Endodermal cell (in vitro differentiated cells): ENCODE data around the gene ASB6. TPM values are rescaled to one million over a fixed set of nuclear protein-coding genes. Genes with fewer than 3 reads are reported as not detected.

Source experiments
- DNase-seq: peaks from one replicate; pipeline ENCODE4 v3.0.0-alpha.2; 2017
- H3K27ac ChIP-seq: 2 replicates; pipeline ENCODE4 v1.5.1; 2013; ENCODE audit warnings: mild to moderate bottlenecking, low read depth, low read length, moderate library complexity
- H3K27me3 ChIP-seq: 2 replicates; pipeline ENCODE4 v1.6.1; 2013; ENCODE audit warnings: mild to moderate bottlenecking, low read length, moderate library complexity; ENCODE audit not compliant: insufficient read depth, control insufficient read depth, poor library complexity, severe bottlenecking
- H3K36me3 ChIP-seq: 2 replicates; pipeline ENCODE4 v1.7.0; 2013; ENCODE audit warnings: mild to moderate bottlenecking, low read length, moderate library complexity; ENCODE audit not compliant: control insufficient read depth, insufficient read depth
- H3K4me1 ChIP-seq: one replicate; pipeline ENCODE4 v1.7.0; 2013; ENCODE audit warnings: low read length; ENCODE audit not compliant: control insufficient read depth, insufficient read depth
- H3K4me3 ChIP-seq: 2 replicates; pipeline ENCODE4 v1.5.1; 2013; ENCODE audit warnings: mild to moderate bottlenecking, low read length, moderate library complexity
- H3K9ac ChIP-seq: 2 replicates; pipeline ENCODE4 v1.6.1; 2013; ENCODE audit warnings: mild to moderate bottlenecking, low read length, moderate library complexity; ENCODE audit not compliant: poor library complexity, severe bottlenecking; ENCODE audit errors: extremely low read depth
- H3K9me3 ChIP-seq: 2 replicates; pipeline ENCODE4 v1.6.1; 2013; ENCODE audit warnings: mild to moderate bottlenecking, low read length, moderate library complexity; ENCODE audit not compliant: control insufficient read depth
- H3K27ac Mint-ChIP-seq: 2 replicates; pipeline ENCODE4 v1.8.0; 2020; ENCODE audit warnings: mixed read lengths
- H3K27me3 Mint-ChIP-seq: 2 replicates; pipeline ENCODE4 v1.8.0; 2021; ENCODE audit warnings: mild to moderate bottlenecking, mixed read lengths; ENCODE audit not compliant: insufficient read depth
- H3K36me3 Mint-ChIP-seq: 2 replicates; pipeline ENCODE4 v1.8.0; 2020; ENCODE audit warnings: low read depth, mixed read lengths
- H3K4me1 Mint-ChIP-seq: 2 replicates; pipeline ENCODE4 v1.8.0; 2020; ENCODE audit warnings: mixed read lengths
- H3K4me3 Mint-ChIP-seq: 2 replicates; pipeline ENCODE4 v1.8.0; 2020; ENCODE audit warnings: mild to moderate bottlenecking, moderate library complexity, mixed read lengths
- H3K9me3 Mint-ChIP-seq: 2 replicates; pipeline ENCODE4 v1.8.0; 2020; ENCODE audit warnings: mild to moderate bottlenecking, mixed read lengths
- CTCF ChIP-seq: fragments of 200-600 bp; sonication (generic); conservative IDR thresholded peaks from 2 replicates; pipeline ENCODE4 v1.5.0; 2021; ENCODE audit warnings: antibody characterized with exemption, mild to moderate bottlenecking
- WGBS, 2 experiments: methylation state at CpG; one replicate each; pipeline versions ENCODE4 v1.1.5 to v1.1.7; 2013; ENCODE audit warnings: missing lambda C conversion rate in 2 of 2, mixed read lengths in 1 of 2; ENCODE audit not compliant: insufficient coverage in 1 of 2, insufficient read length in 1 of 2; 5-methylcytosine and 5-hydroxymethylcytosine counted together
- total RNA-seq, 2 donors: library from RNA; stranded (reverse); fragmentation: NEBNext Ultra II Directional in 1 of 2; extraction: Animal tissue kit (Norgen Biotek cat#: 25700) in 1 of 2; gene quantifications; 2 replicates in 1 of 2; 3 replicates in 1 of 2; pipeline ENCODE4 v1.2.1, GENCODE V29; 2021

The ASB6 gene
- total RNA-seq, 2 donors from 2014 or later: 19.8 to 20.2 TPM

- Histone ChIP-seq H3K9me3 (no peaks in the 10 kb centered on the region), H3K36me3 (no peaks in the 10 kb centered on the region), H3K9ac (no peak overlapping the region), H3K4me1 (no peaks in the 10 kb centered on the region), H3K27ac (no peak overlapping the region), H3K4me3 (no peak overlapping the region), H3K27me3 (peaks cover 44% of the 10 kb centered on the region)
- Mint-ChIP-seq H3K27ac (no peak overlapping the region), H3K4me1 (peaks cover 7% of the 10 kb centered on the region), H3K9me3 (no peaks in the 10 kb centered on the region), H3K36me3 (no peaks in the 10 kb centered on the region), H3K4me3 (peak overlapping the region; percentile 46), H3K27me3 (peaks cover 41% of the 10 kb centered on the region)
- TF ChIP-seq CTCF: no peak
- no peak for DNase-seq
- WGBS, 2 experiments: 61 to 73% methylated on average over 3 to 13 of the region's 13 CpGs
Measured at GRCh38 chr9:129666575-129666974, 24.6 kb upstream of the ASB6 start.

DNA sequence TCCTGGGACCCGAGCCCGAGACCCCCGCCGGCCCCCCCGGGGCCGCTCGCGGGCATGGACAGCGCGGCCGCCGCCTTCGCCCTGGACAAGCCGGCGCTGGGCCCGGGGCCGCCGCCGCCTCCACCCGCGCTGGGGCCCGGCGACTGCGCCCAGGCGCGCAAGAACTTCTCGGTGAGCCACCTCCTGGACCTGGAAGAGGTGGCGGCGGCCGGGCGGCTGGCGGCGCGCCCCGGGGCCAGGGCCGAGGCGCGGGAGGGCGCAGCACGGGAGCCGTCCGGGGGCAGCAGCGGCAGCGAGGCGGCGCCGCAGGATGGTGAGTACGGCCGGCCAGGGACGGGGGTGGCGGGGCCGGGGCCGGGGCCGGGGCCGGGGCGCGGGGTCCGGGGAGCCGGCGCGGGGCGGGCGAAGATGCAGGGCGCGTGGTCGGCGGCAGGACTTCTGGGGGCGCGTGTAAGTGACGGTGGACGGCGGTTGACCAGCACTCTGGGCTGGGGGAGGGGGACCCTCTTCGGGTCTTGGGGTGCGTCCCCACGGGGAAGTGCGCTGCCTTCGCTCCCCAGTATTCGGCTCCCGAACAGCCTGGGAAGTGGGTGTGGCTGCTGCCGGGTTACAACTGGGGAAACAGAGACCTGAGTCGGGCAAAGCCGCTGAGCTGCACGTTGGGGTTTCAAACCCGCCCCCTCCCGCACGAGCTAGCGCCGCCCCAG is 24.0 kb upstream of the ASB6 start:
- H3K27me3 Mint-ChIP-seq: peaks cover 45% of the 10 kb centered on the region
- H3K9me3 Mint-ChIP-seq: no peaks in the 10 kb centered on the region
- Histone ChIP-seq H3K27me3 (peaks cover 48% of the 10 kb centered on the region), H3K9me3 (no peaks in the 10 kb centered on the region), H3K4me3 (no peak overlapping the region), H3K36me3 (no peaks in the 10 kb centered on the region), H3K27ac (no peak overlapping the region), H3K4me1 (no peaks in the 10 kb centered on the region), H3K9ac (no peak overlapping the region)
- peaks cover 7% of the 10 kb centered on the region for H3K4me1 Mint-ChIP-seq
- WGBS, 2 experiments: 8 to 15% methylated on average over 25 to 88 of the region's 88 CpGs
- no peak for TF ChIP-seq CTCF
- no peaks in the 10 kb centered on the region for H3K36me3 Mint-ChIP-seq
- peak overlapping the region; percentile 46 for H3K4me3 Mint-ChIP-seq
- no peak overlapping the region for H3K27ac Mint-ChIP-seq
- DNase-seq: peak; percentile 65

DNA sequence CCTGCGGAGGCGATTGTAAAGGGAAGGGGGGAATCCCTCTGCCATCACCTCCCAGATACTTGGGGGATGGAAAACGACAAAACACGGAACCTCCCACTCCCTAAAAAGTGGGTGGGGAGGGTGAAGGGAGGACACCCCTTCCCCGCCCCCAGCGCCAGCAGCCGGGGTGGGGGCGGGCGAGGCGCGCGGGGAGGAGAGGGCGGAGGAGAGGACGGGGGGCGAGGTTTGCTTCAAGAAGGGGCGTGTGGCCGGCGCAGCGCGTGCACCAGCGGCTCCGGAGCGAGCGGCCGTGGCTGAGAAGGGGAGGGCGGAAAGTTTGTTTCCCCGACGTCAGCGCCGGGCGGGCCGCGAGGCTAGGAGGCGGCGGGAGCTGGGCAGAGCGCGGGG is 23.4 kb upstream of the ASB6 start, which contains the start of gene PRRX2:
Gene PRRX2, plus strand, starts transcription at position 259 of the 387 bp plus-strand sequence. CDS start 221 bp downstream, outside the sequence.
- H3K27ac Mint-ChIP-seq: no peak within 1 kb of the TSS
- Histone ChIP-seq H3K4me3 (no peak within 1 kb of the TSS), H3K9me3 (no peaks in the 10 kb centered on the region), H3K4me1 (no peaks in the 10 kb centered on the region), H3K9ac (no peak within 1 kb of the TSS), H3K27ac (no peak within 1 kb of the TSS), H3K27me3 (peaks cover 52% of the 10 kb centered on the region), H3K36me3 (no peaks in the 10 kb centered on the region)
- H3K4me1 Mint-ChIP-seq: peaks cover 7% of the 10 kb centered on the region
- DNase-seq: peak; percentile 85
- no peak for TF ChIP-seq CTCF
- H3K9me3 Mint-ChIP-seq: no peaks in the 10 kb centered on the region
- H3K36me3 Mint-ChIP-seq: no peaks in the 10 kb centered on the region
- 2 to 3% methylated on average over 5 to 35 of the region's 37 CpGs for WGBS, 2 experiments
- H3K4me3 Mint-ChIP-seq: peak within 1 kb of the TSS; percentile 46
- peaks cover 49% of the 10 kb centered on the region for H3K27me3 Mint-ChIP-seq
